Left lung (tissue), 10 donors: ENCODE results near the gene DTNA. TPM values are rescaled to one million over a fixed set of nuclear protein-coding genes. Genes with fewer than 3 reads are reported as not detected.

Source experiments
- ATAC-seq: fragments of 200-7000 bp; cut with Tn5 transposase; one replicate; pipeline ENCODE4 v1.9.1; 2020; ENCODE audit warnings: moderate library complexity
- DNase-seq, 4 donors: peaks; one replicate each; pipeline ENCODE4 v3.0.0-alpha.2; 2013 to 2020
- H3K27ac ChIP-seq, 2 donors: fragments of 200-600 bp; sonication (generic) in 1 of 2; one replicate each; pipeline versions ENCODE4 v1.5.0 to v1.8.0; 2020 to 2021
- H3K27me3 ChIP-seq, 2 donors: fragments of 200-600 bp; sonication (generic) in 1 of 2; one replicate each; pipeline versions ENCODE4 v1.5.0 to v1.8.0; 2020 to 2021
- H3K36me3 ChIP-seq, 2 donors: fragments of 200-600 bp; sonication (generic) in 1 of 2; one replicate each; pipeline versions ENCODE4 v1.5.0 to v1.8.0; 2020 to 2021
- H3K4me1 ChIP-seq, 2 donors: fragments of 200-600 bp; one replicate each; pipeline ENCODE4 v1.8.0; 2021
- H3K4me3 ChIP-seq, 2 donors: fragments of 200-600 bp; sonication (generic) in 1 of 2; one replicate each; pipeline versions ENCODE4 v1.5.0 to v1.8.0; 2020 to 2021; ENCODE audit warnings: mild to moderate bottlenecking in 1 of 2
- H3K9me3 ChIP-seq, 2 donors: fragments of 200-600 bp; sonication (generic) in 1 of 2; one replicate each; pipeline versions ENCODE4 v1.5.0 to v1.8.0; 2020 to 2021
- CTCF ChIP-seq, 2 donors: fragments of 200-600 bp; sonication (generic) in 1 of 2; IDR thresholded peaks; one replicate each; pipeline versions ENCODE4 v1.5.0 to v1.8.0; 2021; ENCODE audit warnings: antibody characterized with exemption in 2 of 2
- intact Hi-C, 2 donors: fragments of 100-400 bp; cut with DNase I; formaldehyde crosslinking; loops; one replicate each; pipeline versions ENCODE4 v1.11.2 to v1.14.2; 2022
- polyA plus RNA-seq, 6 donors: library from polyadenylated mRNA; unstranded; fragments of 120-200 nt; gene quantifications; one replicate each; pipeline ENCODE4 v1.2.1, GENCODE V29; 2013; ENCODE audit not compliant: insufficient read length in 6 of 6
- total RNA-seq, 2 donors: library from RNA; stranded (reverse); fragmentation: NEBNext Ultra II Directional; extraction: Animal tissue kit (Norgen Biotek cat#: 25700); gene quantifications; one replicate each; pipeline ENCODE4 v1.2.1, GENCODE V29; 2021
- donor health status: DM: no; HTN: yes; CAD: no.
- donor health status: DM: no; HTN: no; CAD: no.

Gene DTNA
- total and polyA plus RNA-seq, 8 donors: 3.7 to 13.1 (median 11.2) TPM

GRCh38 chr18:34841891-34842290 lies 131.8 kb downstream of the DTNA start:
- intact Hi-C loops: no loop called here
- no peak for TF ChIP-seq CTCF (IDR thresholded peaks at IDR 0.05)
- Histone ChIP-seq H3K4me1 (no peaks in the 10 kb centered on the region), H3K36me3 (no peaks in the 10 kb centered on the region), H3K4me3 (no peak overlapping the region), H3K27me3 (no peaks in the 10 kb centered on the region), H3K27ac (no peak overlapping the region), H3K9me3 (no peaks in the 10 kb centered on the region)
- no peak for DNase-seq
- ATAC-seq: no peak

GRCh38 chr18:34844072-34844471 lies 134.0 kb downstream of the DTNA start:
- no peak for ATAC-seq
- Histone ChIP-seq H3K27ac (no peak overlapping the region), H3K27me3 (no peaks in the 10 kb centered on the region), H3K4me3 (no peak overlapping the region), H3K36me3 (no peaks in the 10 kb centered on the region), H3K9me3 (no peaks in the 10 kb centered on the region), H3K4me1 (no peaks in the 10 kb centered on the region)
- TF ChIP-seq CTCF (IDR thresholded peaks at IDR 0.05): no peak
- intact Hi-C loops: no loop called here
- no peak for DNase-seq

GRCh38 chr18:34844732-34845459 lies 134.8 kb downstream of the DTNA start:
- H3K36me3 ChIP-seq: no peaks in the 10 kb centered on the region
- H3K9me3 ChIP-seq: no peaks in the 10 kb centered on the region
- H3K4me3 ChIP-seq: no peak overlapping the region
- ATAC-seq: no peak
- intact Hi-C loops: no loop called here
- no peaks in the 10 kb centered on the region for H3K4me1 ChIP-seq
- no peaks in the 10 kb centered on the region for H3K27me3 ChIP-seq
- H3K27ac ChIP-seq: no peak overlapping the region
- no peak for DNase-seq
- TF ChIP-seq CTCF (IDR thresholded peaks at IDR 0.05): no peak

- H3K27ac ChIP-seq: no peak overlapping the region
- H3K4me1 ChIP-seq: no peaks in the 10 kb centered on the region
- no peak for ATAC-seq
- no peak for TF ChIP-seq CTCF (IDR thresholded peaks at IDR 0.05)
- no peak overlapping the region for H3K4me3 ChIP-seq
- H3K9me3 ChIP-seq: no peaks in the 10 kb centered on the region
- DNase-seq: no peak
- intact Hi-C loops: no loop called here
- H3K36me3 ChIP-seq: no peaks in the 10 kb centered on the region
- H3K27me3 ChIP-seq: no peaks in the 10 kb centered on the region
These were observed 137.3 kb downstream of the DTNA start for GRCh38 chr18:34847408-34847807.

- H3K4me1 ChIP-seq: no peaks in the 10 kb centered on the region
- no peaks in the 10 kb centered on the region for H3K27me3 ChIP-seq
- H3K9me3 ChIP-seq: no peaks in the 10 kb centered on the region
- H3K4me3 ChIP-seq: no peak overlapping the region
- no peak for DNase-seq
- H3K27ac ChIP-seq: no peak overlapping the region
- TF ChIP-seq CTCF (IDR thresholded peaks at IDR 0.05): no peak
- no peak for ATAC-seq
- H3K36me3 ChIP-seq: no peaks in the 10 kb centered on the region
- intact Hi-C loops: no loop called here
These were observed 138.1 kb downstream of the DTNA start for GRCh38 chr18:34848156-34848555.
